NK-92 treated with Interleukin-12 subunit alpha and Interleukin-12 subunit beta, amount 100 ng/mL, for 24 hours (cell line): ENCODE results near the gene ARHGAP22.

Experiments
- DNase-seq: peaks from one replicate; lab custom pipeline; 2025; lab: John Stamatoyannopoulos, UW

The ARHGAP22 gene

DNA sequence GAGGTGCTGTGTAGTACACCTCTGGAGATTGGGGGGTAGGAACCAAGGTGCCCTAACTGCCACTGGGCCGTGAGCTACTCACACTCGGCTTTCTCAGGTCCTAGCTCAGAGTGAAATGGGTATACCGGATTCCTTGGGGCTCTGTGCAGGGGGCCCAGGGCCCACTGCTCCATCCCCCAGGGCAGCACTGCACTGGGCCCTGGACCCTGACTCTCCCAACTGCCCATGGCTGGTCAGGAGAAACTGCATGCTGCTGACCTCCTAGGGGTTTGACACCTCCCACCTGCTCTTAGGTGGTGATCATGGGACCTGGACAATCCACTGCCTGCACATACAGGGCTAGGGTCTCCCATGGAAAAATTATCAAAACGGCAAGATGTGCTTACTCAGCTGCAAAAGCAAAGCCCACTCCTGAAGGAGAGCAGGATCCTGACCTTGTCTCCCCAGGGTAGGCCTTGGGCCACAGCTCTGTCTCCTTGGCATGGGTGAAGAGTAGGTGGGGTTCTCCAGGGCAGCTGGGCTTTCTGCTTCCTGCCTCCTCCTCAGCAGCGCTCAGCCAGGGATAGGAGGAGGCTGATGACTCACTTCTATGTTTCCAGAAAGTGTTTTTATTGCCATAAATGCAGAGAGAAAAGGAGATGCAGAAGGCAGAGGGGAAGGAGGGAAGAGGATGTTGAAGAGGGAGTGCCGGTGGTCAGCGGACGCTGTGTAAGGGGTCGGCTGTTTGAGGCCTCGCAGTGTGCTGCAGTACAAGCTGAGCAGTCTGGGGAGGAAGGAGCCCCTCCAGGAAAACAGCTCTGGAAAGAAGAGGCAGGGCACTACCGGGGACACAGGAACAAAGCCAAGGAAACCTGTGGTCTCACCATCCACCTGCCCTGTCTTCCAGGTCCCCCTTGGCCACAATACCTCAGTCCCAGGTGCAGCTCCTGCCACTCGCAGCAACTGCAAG is 107.8 kb downstream of the ARHGAP22 start:
- no peak for DNase-seq

DNA sequence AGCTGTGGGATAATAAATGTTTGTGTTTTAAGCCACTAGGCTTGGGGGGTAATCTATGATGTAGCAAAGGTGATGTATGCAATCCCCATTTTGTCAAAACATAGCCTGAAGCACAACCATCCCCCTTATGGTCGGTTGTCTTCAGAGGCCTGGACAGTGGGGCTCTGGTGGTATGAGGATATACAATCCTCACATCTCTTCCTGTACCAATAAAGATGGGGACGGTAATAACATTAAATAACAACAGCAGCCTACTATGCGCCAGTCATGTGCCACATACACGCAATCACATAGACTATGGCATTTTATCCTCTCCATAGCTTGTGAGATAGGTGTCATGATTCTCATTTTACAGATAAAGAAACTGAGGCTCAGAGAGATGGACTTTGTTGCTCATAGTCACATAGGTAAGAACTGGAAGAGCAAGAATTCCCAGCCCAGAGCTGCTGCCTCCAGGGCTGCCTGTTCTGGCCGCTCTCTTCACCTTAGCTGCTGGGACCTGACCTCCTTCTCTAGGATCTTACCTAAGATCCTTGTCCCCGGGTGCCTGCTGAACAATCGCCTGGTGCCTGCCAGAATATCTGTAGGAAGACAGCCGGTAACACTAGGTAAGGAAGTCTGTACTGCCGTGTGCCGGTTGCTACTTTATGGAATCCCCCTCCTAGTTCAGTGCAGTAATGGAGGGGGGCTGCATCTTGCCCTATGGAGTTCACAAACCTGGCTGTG is 108.6 kb downstream of the ARHGAP22 start:
- DNase-seq: no peak

DNA sequence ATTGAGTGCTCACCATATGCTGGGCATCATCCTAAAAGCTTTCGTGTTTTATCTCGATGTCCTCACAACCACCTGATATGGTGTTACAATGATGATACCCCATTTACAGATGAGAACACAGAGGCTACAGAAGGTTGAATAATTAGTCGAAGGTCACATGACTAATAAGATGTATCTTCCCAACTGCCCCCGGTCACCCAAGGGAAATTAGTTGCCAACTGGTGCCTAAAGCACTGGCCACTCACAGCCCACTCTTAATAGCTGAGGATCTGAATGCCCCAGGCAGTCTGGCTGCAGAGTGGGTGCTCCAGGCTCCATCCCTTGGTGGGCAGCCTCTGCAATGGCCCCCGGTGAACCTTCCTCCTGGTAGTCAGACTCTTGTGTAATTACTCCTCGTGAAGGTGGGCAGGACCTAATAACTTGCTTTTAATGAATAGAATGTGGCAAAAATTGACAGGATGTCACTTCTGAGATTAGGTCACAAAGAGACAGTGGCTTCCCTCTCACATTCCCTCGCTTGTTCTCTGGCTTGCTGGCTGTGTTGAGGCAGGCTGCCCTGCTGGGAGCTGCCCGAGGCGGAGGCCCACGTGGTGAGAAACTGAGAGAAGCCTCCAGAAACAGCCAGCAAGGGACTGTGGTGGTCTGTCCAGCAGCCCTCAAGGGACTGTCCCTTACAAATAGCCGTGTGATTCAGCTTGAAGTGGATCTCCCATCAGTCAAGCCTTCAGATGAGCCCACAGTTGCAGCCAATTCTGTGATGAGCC is 109.4 kb downstream of the ARHGAP22 start:
- no peak for DNase-seq

GRCh38 chr10:48494611-48495010 is 110.3 kb downstream of the ARHGAP22 start:
- DNase-seq: no peak

DNA sequence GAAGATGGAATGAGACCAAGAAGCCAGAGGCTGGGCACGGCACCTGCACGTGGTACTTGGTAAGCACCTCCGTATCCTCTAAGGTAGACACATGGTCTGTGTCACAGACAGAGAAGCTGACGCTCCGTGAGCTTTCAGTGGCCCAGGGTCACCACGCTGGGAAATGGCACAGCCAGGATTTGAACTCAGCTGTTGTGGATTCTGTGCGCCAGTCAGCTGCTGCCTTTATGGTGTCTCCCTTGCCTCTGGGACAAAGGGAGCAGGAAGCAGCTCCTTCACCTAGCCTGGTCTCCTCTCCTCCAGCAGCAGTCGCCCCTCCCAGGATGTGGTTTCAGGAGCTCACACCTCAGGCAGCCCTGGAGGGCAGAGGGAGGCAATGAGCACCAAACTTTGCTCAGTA is 110.8 kb downstream of the ARHGAP22 start:
- no peak for DNase-seq

- DNase-seq: no peak
Measured at GRCh38 chr10:48493083-48493871, 111.6 kb downstream of the ARHGAP22 start.

DNA sequence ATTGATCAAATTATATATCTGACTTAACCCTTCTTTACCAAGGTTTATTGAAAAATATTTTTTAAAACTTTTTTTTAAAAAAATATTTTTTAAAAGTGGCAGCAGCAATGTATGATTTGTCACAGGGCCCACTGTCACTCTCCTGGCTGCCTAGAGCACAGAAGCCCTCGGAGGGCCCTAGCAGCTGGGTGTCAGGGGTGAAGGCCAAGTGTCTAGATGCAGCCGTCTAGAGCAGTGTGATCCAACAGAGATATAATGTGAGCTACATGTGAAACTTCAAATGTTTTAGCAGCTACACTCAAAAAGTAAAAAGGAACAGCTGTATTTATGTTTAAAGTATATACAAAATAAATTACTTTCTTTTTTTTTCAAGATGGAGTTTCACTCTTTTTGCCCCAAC is 112.7 kb downstream of the ARHGAP22 start:
- DNase-seq: no peak

GRCh38 chr10:48491392-48492139 is 113.3 kb downstream of the ARHGAP22 start:
- no peak for DNase-seq

DNA sequence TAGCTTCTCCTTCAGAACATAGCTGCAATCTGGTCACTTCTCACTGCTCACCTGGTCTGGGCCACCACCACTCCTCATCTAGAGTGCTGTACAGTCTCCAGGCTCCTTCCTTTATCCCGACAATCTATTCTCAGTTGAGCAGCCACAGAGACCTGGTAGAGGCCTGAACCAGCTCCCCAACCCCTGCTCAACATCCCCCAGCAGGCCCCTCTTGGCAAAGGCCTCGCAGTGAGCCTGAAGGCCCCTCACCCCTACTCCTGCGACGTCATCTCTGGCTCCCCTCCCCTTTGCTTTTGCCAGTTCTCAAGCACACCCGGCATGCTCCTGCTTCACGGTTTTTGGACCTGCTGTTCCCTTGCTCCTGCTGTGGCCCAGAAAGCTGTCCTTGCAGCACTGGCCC is 113.9 kb downstream of the ARHGAP22 start:
- no peak for DNase-seq

- DNase-seq: no peak
Measured at GRCh38 chr10:48490571-48490940, 114.3 kb downstream of the ARHGAP22 start.

GRCh38 chr10:48489099-48489498 is 115.8 kb downstream of the ARHGAP22 start:
- DNase-seq: no peak

DNA sequence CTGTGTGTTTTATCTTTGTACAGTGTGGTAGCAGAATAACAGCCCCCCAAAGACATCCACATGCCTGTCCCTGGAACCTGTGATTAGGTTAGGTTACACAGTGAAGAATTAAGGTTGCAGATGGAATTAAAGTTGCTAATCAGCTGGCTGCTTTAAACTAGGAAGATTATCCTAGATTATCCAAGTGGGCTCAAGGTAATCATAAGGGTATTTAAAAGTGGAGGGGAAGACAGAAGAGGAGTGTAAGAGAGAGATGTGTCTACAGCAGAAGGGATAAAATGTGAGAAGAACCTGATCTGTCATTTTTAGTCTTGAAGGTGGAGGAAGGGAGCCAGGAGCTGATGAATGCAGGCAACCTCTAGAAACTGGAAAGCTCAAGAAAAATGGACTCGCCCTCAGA is 117.6 kb downstream of the ARHGAP22 start:
- DNase-seq: no peak

GRCh38 chr10:48485711-48486110 is 119.2 kb downstream of the ARHGAP22 start:
- DNase-seq: no peak

DNA sequence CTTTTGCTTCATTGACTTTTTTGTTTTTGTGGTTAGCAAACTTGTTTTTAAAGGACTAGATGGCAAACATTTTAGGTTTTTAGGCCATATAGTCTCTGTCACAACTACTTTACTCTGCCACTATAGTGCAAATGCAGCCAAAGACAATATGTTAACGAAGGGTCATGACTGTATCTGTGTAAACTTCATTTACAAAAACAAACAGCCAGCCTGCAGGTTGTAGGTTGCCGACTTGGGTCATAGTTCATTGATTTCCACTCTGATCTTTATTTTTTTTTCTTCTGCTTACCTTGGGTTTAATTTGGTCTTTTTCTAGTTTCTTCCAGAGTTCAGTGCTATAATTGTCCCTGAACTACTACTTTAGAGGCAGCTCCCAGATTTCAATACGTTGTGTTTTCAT is 120.0 kb downstream of the ARHGAP22 start:
- DNase-seq: no peak

DNA sequence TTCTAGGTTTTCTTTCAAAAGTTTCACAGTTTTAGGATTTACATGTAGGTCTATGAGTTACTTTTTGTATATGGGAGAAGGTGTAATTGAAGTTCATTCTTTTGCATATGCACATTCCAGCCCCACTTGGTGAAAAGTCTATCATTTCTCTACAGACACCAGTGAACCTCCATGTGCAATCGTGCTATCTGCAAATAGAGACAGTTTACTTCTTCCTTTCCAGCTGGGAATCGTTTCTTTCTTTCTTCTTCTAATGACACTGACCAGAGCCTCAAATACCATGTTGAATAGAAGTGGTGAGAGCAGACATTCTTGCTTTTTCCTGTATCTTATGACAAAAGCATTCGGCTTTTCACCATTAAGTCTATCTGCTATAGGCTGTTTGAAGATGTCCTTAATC is 122.7 kb downstream of the ARHGAP22 start:
- no peak for DNase-seq

DNA sequence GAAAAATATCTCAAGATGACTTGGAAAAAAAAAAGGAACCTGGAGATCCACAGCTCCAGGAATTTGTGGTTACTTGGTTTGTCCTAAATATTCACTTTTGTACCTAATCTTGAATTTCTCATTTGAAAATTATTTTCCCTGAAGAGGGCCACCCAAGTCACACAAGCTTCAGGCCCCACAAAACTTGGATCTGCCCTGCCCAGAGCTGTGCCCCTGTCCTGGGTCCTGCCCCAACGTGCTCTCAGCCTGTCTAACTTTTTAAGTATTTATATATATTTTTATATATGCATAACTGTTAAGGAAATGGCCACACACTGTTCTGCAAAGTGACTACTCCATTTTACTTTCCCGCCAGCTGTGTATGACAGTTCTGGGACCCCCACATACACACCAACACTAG is 123.5 kb downstream of the ARHGAP22 start:
- no peak for DNase-seq

DNA sequence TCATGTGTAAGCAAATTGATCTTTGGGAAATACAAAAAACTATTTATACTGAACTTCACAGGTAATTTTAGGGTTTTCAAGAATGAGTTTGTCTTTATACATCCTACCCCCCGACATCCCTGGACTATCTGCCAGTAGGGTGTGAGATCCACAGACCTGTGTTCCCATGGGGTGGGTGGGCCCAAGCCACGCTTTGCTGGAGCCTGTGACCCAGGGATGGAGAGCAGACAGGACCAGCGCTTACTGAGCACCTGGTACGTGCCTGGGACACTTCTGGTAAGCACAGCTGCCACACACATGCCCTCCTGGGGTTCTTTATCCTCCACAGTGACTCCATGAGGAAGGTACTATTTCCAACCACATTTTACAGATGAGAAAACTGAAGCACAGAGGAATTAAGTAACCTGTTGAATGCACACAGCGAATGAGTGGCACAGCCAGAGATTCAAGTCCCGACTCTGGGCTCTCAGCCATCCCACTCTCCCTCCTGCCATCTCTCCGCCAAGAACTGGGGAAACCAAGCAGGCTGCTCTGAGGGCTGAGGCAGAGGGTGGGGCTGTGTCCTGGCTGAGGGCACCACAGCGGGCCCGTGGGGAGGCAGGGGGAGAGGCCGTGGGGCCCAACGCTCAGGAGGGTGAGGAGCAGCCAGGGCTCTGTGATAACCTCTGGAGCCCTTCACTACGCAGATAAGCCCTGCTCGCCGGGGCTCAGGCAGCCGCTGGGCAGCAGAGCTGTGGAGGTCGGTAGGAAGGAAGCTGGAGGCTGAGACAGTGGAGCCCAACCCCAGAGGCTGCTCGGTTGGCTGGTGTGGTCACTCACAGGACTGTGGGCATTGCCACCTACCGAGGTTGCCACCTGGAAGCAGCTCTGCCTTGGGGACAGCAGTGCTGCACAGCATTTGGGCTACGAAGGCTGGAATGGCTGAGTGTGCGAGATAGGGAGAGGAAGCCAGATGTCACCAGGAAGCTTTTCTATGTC is 124.2 kb downstream of the ARHGAP22 start:
- no peak for DNase-seq

DNA sequence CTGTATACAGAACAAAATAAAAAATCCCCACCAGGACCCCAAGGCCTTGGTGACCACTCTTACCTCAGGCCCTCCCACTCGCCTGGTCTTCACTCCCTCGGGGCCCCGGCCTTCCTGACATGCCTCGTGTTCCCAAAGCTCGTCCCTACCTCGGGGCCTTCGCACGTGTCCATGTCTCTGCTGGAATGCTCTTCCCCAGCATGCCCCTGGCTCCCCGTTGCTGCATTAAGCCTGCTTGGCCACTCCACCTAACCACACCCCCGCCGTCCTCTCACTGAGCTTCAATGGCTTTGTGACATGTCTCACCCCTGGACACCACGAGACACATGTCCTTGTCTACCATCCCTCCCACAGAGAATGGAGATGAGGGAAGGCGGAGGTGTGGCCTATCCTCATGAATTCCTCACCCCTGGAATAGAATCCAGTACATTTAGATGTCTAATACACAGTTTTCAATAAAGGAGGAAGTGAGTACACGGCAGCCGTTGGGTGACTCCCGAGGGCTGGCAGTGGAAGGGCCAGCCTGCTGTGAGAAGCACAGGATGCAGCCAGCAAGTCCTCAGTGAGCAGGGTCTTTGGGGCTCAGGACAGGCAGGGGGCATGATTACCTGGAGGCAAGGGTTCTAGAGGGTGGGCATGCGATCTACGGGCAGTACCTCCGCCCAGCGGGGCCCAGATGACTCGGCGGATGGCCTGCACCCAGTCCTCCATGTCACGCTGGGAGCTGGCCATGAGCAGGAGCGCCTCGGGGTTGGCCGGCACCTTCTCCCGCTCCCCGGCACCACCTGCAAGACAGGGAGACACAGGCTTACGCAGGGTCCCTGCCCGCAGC is 125.7 kb downstream of the ARHGAP22 start:
- DNase-seq: no peak

- no peak for DNase-seq
Measured at GRCh38 chr10:48478469-48478868, 126.4 kb downstream of the ARHGAP22 start.
